ENCODE measurements around the gene USP10.

DNA sequence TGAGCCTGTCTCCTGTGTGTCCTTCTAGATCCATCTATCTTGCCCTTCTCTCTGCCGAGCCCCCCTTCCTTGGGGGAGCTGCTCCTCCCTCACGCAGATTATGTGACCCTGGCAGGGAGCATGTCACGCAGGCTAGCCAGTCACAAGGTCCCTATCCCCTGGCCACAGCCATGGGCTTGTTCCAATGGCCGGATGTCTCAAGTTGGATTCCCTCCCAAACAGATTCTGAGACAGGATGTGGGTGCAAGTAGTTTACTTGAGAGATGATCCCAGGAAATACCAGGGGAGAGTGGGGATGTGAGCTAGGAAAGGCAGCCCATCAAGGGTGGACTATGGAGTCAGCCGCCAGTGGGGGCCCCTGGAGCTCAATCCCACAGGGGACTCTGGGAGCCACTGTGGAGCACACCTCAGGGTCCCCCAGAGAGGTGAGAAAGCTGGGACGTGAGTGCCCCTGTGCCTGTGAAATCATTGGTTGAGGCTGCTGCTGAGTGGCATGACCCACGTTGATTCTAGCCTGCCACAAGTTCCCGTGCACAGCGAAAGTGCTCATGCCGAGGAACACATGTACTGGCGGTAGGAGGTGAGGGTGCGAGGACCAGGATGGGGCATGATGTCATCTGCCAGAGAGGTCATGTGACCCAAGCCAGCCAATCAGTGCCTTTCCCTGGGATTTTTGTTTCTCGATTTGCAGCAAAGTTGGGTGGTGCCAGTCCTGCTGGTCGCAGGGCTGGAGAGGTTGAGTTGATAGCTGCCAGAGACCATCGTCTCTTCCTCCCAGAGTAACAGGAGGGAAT lies 113.5 kb downstream of the USP10 start:
- TF ChIP-seq, protein P1, sequence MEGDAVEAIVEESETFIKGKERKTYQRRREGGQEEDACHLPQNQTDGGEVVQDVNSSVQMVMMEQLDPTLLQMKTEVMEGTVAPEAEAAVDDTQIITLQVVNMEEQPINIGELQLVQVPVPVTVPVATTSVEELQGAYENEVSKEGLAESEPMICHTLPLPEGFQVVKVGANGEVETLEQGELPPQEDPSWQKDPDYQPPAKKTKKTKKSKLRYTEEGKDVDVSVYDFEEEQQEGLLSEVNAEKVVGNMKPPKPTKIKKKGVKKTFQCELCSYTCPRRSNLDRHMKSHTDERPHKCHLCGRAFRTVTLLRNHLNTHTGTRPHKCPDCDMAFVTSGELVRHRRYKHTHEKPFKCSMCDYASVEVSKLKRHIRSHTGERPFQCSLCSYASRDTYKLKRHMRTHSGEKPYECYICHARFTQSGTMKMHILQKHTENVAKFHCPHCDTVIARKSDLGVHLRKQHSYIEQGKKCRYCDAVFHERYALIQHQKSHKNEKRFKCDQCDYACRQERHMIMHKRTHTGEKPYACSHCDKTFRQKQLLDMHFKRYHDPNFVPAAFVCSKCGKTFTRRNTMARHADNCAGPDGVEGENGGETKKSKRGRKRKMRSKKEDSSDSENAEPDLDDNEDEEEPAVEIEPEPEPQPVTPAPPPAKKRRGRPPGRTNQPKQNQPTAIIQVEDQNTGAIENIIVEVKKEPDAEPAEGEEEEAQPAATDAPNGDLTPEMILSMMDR (conservative IDR thresholded peaks at IDR 0.05; ENCODE audit: low read length): no peak
- TF ChIP-seq EZH2phosphoT487 (IDR thresholded peaks at IDR 0.05; ENCODE audit: borderline replicate concordance): no peak

Measured in Loucy (cell line).